Uterus (tissue), 2 donors: ENCODE data around the gene RBM6.

Experiments
- POLR2A ChIP-seq, 2 donors: fragments of 450-650 bp; IDR thresholded peaks; one replicate each; pipeline ENCODE4 v1.6.1; 2016; ENCODE audit warnings: antibody characterized with exemption in 2 of 2, mild to moderate bottlenecking in 1 of 2, moderate library complexity in 1 of 2
- TF ChIP-seq, protein P1 (sequence below), 4 experiments: fragments of 200-600 bp in 2 of 4; fragments of 450-650 bp in 2 of 4; sonication (generic) in 2 of 4; IDR thresholded peaks; one replicate each; pipeline ENCODE4 v1.5.1; 2016 to 2019; ENCODE audit warnings: antibody characterized with exemption in 4 of 4, mild to moderate bottlenecking in 2 of 4, moderate library complexity in 1 of 4

- TF ChIP-seq, protein P1, sequence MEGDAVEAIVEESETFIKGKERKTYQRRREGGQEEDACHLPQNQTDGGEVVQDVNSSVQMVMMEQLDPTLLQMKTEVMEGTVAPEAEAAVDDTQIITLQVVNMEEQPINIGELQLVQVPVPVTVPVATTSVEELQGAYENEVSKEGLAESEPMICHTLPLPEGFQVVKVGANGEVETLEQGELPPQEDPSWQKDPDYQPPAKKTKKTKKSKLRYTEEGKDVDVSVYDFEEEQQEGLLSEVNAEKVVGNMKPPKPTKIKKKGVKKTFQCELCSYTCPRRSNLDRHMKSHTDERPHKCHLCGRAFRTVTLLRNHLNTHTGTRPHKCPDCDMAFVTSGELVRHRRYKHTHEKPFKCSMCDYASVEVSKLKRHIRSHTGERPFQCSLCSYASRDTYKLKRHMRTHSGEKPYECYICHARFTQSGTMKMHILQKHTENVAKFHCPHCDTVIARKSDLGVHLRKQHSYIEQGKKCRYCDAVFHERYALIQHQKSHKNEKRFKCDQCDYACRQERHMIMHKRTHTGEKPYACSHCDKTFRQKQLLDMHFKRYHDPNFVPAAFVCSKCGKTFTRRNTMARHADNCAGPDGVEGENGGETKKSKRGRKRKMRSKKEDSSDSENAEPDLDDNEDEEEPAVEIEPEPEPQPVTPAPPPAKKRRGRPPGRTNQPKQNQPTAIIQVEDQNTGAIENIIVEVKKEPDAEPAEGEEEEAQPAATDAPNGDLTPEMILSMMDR (IDR thresholded peaks at IDR 0.05) = no peak
- no peak for TF ChIP-seq POLR2A (IDR thresholded peaks at IDR 0.05)
Measured at GRCh38 chr3:49895791-49896190, 44.2 kb upstream of the RBM6 start.
